Measurements from ENCODE around the gene RUNX1.

- TF ChIP-seq CTCF (IDR thresholded peaks at IDR 0.05) = no peak
- no peak for TF ChIP-seq POLR2A (IDR thresholded peaks at IDR 0.05)
These were observed 190.5 kb downstream of the RUNX1 start for GRCh38 chr21:34858559-34858958.
